Measurements from ENCODE around the gene MAP9. TPM values are rescaled to one million over a fixed set of nuclear protein-coding genes. Genes with fewer than 3 reads are reported as not detected.
A peak's percentile ranks its signal among the peaks of the same experiment; 100 is the strongest.

Gene MAP9
- total RNA-seq, 1 donor from 2014 or later = 9.2 TPM

DNA sequence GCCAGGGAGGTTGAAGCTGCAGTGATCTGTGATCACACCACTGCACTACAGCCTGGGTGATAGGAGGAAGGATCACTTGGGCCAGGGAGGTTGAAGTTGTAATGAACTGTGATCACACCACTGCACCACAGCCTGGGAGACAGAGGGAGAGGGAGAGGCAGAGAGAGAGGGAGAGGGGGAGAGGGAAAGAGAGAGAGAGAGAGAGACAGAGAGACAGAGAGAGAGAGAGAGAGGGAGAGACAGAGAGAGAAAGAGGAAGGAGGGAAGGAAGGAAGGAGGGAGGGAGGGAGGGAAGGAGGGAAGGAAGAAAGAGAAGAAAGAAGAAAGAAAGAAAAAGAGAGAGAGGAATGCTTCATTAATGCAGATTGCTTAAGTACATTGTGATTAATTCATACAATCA, 15.2 kb upstream of the MAP9 start:
- H3K9me3 Mint-ChIP-seq (ENCODE audit: unreplicated experiment) = no peaks in the 10 kb centered on the region
- TF ChIP-seq, protein P1, sequence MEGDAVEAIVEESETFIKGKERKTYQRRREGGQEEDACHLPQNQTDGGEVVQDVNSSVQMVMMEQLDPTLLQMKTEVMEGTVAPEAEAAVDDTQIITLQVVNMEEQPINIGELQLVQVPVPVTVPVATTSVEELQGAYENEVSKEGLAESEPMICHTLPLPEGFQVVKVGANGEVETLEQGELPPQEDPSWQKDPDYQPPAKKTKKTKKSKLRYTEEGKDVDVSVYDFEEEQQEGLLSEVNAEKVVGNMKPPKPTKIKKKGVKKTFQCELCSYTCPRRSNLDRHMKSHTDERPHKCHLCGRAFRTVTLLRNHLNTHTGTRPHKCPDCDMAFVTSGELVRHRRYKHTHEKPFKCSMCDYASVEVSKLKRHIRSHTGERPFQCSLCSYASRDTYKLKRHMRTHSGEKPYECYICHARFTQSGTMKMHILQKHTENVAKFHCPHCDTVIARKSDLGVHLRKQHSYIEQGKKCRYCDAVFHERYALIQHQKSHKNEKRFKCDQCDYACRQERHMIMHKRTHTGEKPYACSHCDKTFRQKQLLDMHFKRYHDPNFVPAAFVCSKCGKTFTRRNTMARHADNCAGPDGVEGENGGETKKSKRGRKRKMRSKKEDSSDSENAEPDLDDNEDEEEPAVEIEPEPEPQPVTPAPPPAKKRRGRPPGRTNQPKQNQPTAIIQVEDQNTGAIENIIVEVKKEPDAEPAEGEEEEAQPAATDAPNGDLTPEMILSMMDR (IDR thresholded peaks at IDR 0.05; ENCODE audit: unreplicated experiment) = no peak

DNA sequence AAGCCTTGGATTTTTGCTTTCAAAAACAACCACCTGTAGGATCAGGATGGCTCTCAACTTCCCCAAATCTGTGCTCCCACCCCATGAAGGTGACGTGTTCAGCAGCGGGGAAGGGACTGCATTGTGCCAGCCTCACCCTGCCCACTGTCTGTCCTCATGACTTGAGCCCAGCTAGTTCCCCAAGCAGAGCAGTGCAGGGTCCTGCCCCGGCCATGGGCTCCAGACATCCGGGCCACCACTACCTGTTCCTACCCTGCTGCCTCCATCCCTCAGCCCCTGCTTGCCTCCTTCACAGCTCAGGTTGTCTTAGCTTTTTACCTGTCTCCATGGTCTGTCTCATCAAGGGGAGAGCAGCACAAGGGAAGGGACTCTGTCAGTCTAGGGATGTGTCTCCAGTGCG, 11.4 kb upstream of the MAP9 start:
- Mint-ChIP-seq H3K9me3 (ENCODE audit: unreplicated experiment) (no peaks in the 10 kb centered on the region), H3K27ac (ENCODE audit: unreplicated experiment) (no peak overlapping the region), H3K36me3 (ENCODE audit: low read depth, unreplicated experiment) (no peaks in the 10 kb centered on the region), H3K4me3 (ENCODE audit: unreplicated experiment) (no peak overlapping the region), H3K27me3 (ENCODE audit: unreplicated experiment) (peaks cover 4% of the 10 kb centered on the region), H3K4me1 (ENCODE audit: unreplicated experiment) (no peaks in the 10 kb centered on the region)
- DNase-seq (ENCODE audit: low spot score) = no peak
- TF ChIP-seq, protein P1 (IDR thresholded peaks at IDR 0.05; ENCODE audit: unreplicated experiment) = no peak

More for the DNA sequence above, 15.2 kb upstream of the MAP9 start:
- H3K4me3 Mint-ChIP-seq (ENCODE audit: unreplicated experiment) = no peak overlapping the region
- H3K36me3 Mint-ChIP-seq (ENCODE audit: low read depth, unreplicated experiment) = no peaks in the 10 kb centered on the region
- H3K4me1 Mint-ChIP-seq (ENCODE audit: unreplicated experiment) = no peaks in the 10 kb centered on the region
- no peak for DNase-seq (ENCODE audit: low spot score)
- peaks cover 2% of the 10 kb centered on the region for H3K27me3 Mint-ChIP-seq (ENCODE audit: unreplicated experiment)
- no peak overlapping the region for H3K27ac Mint-ChIP-seq (ENCODE audit: unreplicated experiment)

DNA sequence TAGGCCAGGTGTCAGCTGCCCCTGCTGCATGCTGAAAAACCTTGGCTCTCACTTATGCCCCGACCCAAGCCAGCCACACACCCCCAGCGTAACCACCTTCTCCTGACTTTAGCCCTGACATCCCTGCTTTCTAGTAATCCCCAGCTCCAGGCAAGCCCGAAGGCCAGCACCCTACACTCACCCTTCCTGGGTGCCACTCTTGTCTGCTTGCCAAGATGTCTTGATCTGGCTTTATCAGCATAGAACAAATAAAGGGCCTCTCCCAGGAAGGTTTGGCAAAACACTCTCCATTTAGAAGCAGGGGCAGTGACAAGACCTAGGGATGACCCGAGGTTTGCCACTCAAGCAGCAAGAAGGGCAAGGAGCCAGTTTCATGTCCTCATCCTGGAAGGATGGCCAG, 6.8 kb upstream of the MAP9 start:
- DNase-seq (ENCODE audit: low spot score) = no peak
- H3K27ac Mint-ChIP-seq (ENCODE audit: unreplicated experiment) = no peak overlapping the region
- TF ChIP-seq, protein P1 (IDR thresholded peaks at IDR 0.05; ENCODE audit: unreplicated experiment) = no peak

DNA sequence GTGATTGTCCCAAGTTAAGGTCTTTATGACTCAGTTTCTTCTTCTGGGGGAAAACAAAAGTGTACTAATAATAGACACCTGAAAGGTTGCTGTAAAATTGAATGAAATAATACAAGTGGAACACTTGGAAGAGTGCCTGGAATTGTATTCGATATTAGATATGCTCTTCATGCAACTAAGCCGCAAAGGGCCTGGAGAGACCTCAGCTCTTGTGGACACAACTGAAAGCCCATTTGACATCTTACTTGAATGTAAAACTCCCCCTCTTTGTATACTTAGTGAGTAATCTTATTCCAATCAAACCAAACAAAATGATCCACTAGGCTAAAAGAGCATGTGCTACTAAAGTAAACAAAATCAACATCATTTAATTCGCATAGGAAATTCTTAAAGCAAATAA, 511 bp upstream of the MAP9 start:
- no peaks in the 10 kb centered on the region for H3K27me3 Mint-ChIP-seq (ENCODE audit: unreplicated experiment)
- H3K27ac Mint-ChIP-seq (ENCODE audit: unreplicated experiment) = peak overlapping the region; percentile 68
- H3K4me3 Mint-ChIP-seq (ENCODE audit: unreplicated experiment) = peak overlapping the region; percentile 70
- TF ChIP-seq, protein P1 (IDR thresholded peaks at IDR 0.05; ENCODE audit: unreplicated experiment) = no peak
- peaks cover 5% of the 10 kb centered on the region for H3K4me1 Mint-ChIP-seq (ENCODE audit: unreplicated experiment)
- H3K9me3 Mint-ChIP-seq (ENCODE audit: unreplicated experiment) = no peaks in the 10 kb centered on the region
- DNase-seq (ENCODE audit: low spot score) = no peak
- H3K36me3 Mint-ChIP-seq (ENCODE audit: low read depth, unreplicated experiment) = no peaks in the 10 kb centered on the region

More for the DNA sequence above, 6.8 kb upstream of the MAP9 start:
- no peaks in the 10 kb centered on the region for H3K9me3 Mint-ChIP-seq (ENCODE audit: unreplicated experiment)
- no peak overlapping the region for H3K4me3 Mint-ChIP-seq (ENCODE audit: unreplicated experiment)
- H3K27me3 Mint-ChIP-seq (ENCODE audit: unreplicated experiment) = peaks cover 4% of the 10 kb centered on the region
- H3K36me3 Mint-ChIP-seq (ENCODE audit: low read depth, unreplicated experiment) = no peaks in the 10 kb centered on the region
- no peaks in the 10 kb centered on the region for H3K4me1 Mint-ChIP-seq (ENCODE audit: unreplicated experiment)

DNA sequence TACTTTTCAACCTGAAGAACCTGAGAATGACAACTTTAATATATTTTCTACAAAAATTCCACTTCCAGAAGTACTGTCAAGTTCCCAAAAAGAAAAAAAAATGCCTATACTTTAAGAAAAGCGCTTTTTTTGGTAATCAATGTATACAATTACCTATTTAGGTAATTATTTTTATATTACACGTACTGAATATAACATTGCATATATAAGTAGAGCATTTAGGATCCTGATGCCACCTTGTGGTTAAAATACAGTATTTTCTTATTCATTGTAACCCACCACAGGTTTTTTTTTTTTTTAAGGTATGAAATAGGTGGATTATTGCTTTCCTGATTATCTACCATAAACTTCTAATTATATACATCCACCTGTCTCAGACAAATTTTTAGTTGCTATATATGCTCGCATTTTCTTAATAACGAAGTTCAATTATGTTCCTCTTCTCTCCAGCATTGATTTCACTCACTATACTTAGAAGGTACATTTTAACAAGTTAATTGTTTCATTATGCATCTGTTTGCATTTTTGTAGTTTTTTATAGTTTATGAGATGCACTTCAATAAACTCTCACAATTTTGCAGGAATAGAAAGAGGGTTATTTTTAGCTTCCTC, 5.2 kb downstream of the MAP9 start:
- Mint-ChIP-seq H3K27ac (ENCODE audit: unreplicated experiment) (no peak overlapping the region), H3K4me3 (ENCODE audit: unreplicated experiment) (no peak overlapping the region), H3K4me1 (ENCODE audit: unreplicated experiment) (peaks cover 5% of the 10 kb centered on the region), H3K36me3 (ENCODE audit: low read depth, unreplicated experiment) (no peaks in the 10 kb centered on the region), H3K9me3 (ENCODE audit: unreplicated experiment) (no peaks in the 10 kb centered on the region), H3K27me3 (ENCODE audit: unreplicated experiment) (peaks cover 3% of the 10 kb centered on the region)
- TF ChIP-seq, protein P1 (IDR thresholded peaks at IDR 0.05; ENCODE audit: unreplicated experiment) = peak; percentile 71
- DNase-seq (ENCODE audit: low spot score) = no peak
